Fibroblast of mammary gland (primary cell): ENCODE data around the gene MB21D2.

Experiments used
- DNase-seq: peaks from one replicate; pipeline ENCODE4 v3.0.0-alpha.2; 2010; ENCODE audit warnings: low read depth
- H3K4me3 ChIP-seq: 2 replicates; pipeline ENCODE4 v1.5.1; 2011; ENCODE audit warnings: low read depth, mild to moderate bottlenecking, low read length, moderate library complexity; ENCODE audit not compliant: control insufficient read depth
- CTCF ChIP-seq: conservative IDR thresholded peaks from 2 replicates; pipeline ENCODE4 v1.5.1; 2011; ENCODE audit warnings: low read depth, low read length, inconsistent platforms; ENCODE audit not compliant: control insufficient read depth, insufficient read depth

The MB21D2 gene

GRCh38 chr3:192881159-192881786 is 36.4 kb downstream of the MB21D2 start:
- DNase-seq: no peak
- H3K4me3 ChIP-seq: no peak overlapping the region
- TF ChIP-seq CTCF: no peak

- TF ChIP-seq CTCF: no peak
- DNase-seq: no peak
- no peak overlapping the region for H3K4me3 ChIP-seq
These were observed 37.3 kb downstream of the MB21D2 start for GRCh38 chr3:192880313-192880712.

GRCh38 chr3:192879346-192880031 is 38.2 kb downstream of the MB21D2 start:
- no peak for TF ChIP-seq CTCF
- peak; percentile 87 for DNase-seq
- H3K4me3 ChIP-seq: no peak overlapping the region

- no peak for TF ChIP-seq CTCF
- no peak for DNase-seq
- no peak overlapping the region for H3K4me3 ChIP-seq
These were observed 41.6 kb downstream of the MB21D2 start for GRCh38 chr3:192875971-192876565.

GRCh38 chr3:192870822-192871221 is 46.8 kb downstream of the MB21D2 start:
- no peak for TF ChIP-seq CTCF
- no peak for DNase-seq

GRCh38 chr3:192869131-192870031 is 48.3 kb downstream of the MB21D2 start:
- no peak for TF ChIP-seq CTCF
- no peak overlapping the region for H3K4me3 ChIP-seq
- DNase-seq: peak; percentile 75

More at GRCh38 chr3:192870822-192871221, 46.8 kb downstream of the MB21D2 start:
- no peak overlapping the region for H3K4me3 ChIP-seq
